HG03175 (cell line): ENCODE measurements around the gene RSPH6A.

Source experiments
- ATAC-seq: cut with Tn5 transposase; IDR thresholded peaks from one replicate; pipeline ENCODE4 v1.9.1; 2021; ENCODE audit warnings: mild to moderate bottlenecking, moderate library complexity; ENCODE audit not compliant: unreplicated experiment

RSPH6A gene

DNA sequence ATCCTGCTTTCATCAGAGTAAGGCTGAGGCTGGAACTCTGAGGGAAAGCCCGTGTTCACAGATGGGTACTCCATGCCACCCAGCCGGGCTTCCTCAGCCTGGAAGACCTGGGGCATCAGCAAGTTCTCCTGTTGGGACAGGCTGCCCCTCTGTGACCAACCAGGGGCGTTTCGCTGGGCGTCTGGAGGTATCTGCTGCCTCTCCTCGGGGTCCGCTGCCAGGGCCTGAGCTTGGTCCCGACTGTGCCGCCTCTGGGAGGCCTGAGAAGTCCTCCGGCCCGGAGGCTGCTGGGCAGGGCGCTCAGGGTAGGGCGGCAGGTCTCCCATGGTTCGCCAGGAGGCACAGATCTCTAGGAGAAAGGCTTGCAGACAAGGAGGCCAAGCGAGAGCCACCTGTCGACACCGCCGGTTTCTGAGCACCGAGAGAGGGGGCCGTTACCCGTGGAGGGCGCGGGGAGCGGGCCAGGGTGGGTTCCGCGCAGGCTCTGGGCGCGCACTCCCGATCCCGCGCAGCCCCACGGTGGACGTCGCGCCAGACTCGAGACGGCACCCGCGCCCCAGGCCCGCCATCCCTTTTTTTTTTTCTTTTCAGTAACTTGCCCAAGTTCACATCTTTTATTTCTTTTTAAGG, at the start of gene RSPH6A:
Gene RSPH6A, minus strand, starts transcription at position 458 of the 630 bp plus-strand sequence. Its CDS starts 132 bp downstream, at position 326.
- ATAC-seq: no peak

DNA sequence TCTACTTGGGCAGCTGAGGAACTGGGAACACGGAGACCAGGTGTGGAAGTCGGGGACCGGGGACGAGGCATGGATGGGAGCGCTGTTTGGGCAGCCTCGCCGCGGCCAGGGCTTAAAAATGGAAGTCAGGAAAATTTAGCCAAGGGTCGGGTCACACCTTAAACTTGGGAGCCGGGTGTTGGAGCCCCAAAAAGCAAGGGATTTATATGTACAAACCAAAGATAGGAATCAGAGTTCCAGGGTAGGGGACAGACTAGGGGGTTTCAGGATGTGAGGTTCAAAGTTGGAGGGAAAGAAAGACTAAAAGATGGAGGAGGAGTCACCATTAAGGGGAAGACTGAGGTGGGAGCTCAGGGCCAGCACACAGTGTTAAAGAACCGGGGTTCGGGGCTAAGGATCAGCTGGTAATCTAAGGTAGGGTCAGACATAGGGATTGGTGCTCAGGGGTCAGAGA, 49.5 kb upstream of the RSPH6A start:
- ATAC-seq: no peak

DNA sequence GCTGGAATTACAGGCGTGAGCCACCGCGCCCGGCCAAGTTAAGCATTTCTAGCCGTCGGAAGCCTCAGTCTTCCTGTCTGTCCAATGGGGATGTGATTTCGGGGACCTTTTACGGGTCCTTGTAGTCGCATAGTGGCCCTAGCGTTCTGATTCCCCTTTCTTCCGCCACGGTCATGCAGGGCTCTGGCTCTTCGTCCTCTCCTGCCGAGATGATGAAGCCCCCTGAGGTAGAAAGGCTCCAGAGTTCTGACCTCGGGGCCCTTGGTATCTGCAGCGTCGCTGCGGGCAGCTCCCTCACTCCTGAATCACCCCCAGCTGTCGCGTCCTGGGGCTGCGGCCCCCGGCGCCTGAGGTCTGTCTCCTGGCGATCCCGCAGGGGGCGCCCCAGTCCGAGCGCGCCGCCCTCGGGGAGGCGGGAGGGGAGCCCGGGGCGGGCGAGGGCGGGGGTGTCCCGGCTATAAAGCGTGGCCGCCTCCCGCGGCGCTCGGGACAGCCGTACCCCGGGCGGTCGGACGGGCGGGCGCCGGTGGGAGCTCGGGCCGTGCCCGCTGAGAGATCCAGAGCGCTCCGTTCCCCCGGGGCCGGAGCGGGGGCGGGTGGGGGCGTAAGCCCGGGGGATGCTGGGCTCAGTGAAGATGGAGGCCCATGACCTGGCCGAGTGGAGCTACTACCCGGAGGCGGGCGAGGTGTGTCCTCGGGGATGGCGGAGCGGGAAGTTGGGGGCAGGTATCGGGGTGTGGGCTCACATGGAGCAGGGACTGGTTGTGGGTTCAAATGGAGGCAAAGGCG, 48.9 kb upstream of the RSPH6A start, which contains the start of gene FOXA3:
Gene FOXA3, plus strand, starts transcription at position 487 of the 789 bp plus-strand sequence. Its CDS starts 131 bp downstream, at position 618.
- ATAC-seq: no peak

DNA sequence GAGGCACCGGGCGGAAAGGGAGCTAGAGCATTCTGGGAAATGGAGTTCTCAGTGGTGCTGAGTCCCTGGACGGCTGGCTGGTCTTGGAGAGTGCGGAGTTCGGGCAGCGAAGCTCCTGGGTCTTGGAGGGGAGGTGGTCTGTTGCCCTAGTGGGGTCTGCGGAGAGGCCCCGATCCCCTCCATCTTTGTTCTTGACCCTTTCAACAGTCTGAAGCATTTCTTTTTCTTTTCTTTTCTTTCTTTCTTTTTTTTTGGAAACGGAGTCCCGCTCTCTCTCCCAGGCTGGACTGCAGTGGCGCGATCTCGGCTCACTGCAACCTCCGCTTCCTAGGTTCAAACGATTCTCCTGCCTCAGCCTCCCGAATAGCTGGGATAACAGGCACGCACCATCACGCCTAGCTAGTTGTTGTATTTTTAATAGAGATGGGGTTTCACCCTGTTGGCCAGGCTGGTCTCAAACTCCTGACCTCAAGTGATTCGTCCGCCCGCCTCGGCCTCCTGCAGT, 48.3 kb upstream of the RSPH6A start:
- no peak for ATAC-seq

DNA sequence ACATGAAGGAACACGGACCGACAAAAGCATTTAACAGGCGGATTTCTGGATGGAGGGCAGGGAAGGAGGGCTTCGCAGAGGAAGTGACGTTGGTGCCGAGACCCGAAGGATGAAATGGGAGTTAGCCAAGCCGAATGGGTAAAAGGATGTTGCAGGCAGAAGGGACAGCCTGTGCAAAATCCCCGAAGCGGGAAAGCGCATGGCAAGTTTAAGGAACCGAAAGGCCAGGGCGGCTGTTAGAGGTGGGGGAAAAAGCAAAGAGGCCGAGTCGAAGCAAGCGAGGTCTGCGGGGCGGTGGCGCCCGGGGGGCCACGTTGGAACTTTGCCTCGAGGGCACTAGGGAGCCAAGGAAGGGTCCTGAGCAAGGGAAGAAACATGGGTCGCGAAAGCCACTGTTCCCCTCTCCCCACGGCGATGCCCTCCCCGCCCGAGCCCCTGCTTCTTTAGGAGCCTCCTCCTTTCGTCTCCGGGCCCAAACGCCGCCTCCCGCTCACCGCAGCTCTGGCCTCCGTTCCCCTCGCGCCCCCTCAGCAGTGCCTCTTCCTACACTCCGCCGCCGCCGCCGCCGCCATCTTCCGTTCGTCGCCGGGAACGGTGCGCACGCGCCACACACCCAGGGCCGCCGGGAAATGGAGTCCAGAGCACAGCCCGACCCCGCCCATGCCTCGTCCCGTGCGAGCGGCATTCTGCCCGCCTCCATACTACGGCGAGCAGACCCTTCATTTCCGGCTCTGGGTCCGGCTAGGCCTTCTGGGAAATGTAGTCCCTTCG, 47.6 kb upstream of the RSPH6A start, which contains the start of gene SYMPK:
Gene SYMPK, minus strand, starts transcription at position 584 of the 771 bp plus-strand sequence. CDS start 8,652 bp downstream, outside the sequence.
- ATAC-seq: peak; percentile 94

DNA sequence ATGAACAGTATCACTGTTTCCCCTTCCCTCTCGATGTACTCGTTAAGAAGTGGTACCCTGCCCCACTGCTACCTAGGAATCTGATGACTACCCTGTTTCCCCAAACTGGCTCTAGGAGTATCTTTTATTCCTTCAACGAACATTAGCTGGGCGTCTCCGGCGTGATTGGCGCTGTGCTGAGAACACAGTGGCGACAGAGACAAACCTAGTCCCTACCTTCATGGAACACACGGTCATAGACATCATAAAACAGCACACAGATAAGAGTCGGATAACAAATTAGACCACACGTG, 47.1 kb upstream of the RSPH6A start:
- no peak for ATAC-seq

DNA sequence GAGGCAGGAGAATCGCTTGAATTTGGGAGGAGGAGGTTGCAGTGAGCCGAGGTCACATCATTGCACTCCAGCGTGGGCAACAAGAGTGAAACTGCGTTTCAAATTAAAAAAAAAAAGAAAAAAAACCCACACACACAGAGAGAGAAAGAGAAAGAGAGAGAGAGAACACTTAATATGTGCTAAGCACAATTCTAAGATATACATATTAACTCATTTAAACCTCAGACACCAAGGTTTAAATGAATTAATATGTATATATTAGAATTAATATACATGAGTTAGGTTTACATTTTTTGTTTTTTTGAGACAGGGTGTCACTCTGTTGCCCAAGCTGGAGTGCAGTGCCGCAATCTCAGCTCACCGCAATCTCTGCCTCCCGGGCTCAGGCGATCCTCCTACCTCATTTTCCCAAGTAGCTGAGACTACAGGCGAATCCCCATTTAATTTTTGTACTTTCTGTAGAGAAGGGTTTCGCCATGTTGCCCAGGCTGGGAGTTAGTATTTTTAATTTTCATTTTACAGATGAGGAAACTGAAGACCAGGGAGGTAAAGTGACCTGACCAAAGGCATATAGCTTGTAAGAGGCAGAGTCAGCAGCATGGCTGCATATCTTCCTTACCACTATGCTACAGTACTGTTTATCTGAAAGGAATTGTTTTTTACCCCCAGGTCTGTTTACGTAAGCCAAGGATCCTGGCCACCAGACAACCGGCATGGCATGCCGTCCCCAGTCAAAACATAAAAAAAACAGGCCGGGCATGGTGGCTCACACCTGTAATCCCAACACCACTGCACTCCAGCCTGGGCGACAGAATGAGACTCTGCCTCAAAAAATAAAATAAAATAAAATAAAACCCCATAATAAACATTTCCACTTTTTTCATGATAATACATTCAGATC, 45.5 kb upstream of the RSPH6A start:
- ATAC-seq: no peak

DNA sequence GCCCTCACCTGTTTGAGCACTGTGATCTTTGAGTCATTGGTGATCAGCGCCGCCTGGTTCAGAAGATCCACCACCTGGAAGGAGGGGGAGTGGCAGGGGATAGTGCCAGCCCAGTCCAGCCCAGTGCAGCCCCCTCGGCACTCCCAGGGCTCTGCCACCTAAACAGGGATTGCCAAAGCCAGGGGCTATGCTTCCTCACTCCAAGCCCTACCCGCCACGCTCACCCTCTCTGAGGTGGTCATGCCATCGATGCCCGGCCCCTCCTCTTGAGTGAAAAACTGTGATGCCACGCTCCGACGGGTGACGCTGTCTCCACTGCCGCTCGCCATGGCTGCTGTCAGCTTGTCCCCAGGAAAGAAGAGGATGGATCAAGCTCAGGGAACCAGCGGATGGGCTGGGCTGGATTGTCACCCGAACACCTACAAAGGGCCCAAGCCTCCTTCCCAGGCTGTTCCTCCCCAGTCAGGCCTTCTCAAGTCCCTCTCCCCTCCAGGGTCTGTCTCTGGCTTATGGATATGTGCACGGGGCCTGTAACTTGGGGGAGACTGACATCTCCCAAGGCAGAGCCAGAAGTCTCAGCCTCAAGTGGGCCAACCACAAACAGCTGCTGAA, 39.2 kb upstream of the RSPH6A start:
- ATAC-seq: no peak

DNA sequence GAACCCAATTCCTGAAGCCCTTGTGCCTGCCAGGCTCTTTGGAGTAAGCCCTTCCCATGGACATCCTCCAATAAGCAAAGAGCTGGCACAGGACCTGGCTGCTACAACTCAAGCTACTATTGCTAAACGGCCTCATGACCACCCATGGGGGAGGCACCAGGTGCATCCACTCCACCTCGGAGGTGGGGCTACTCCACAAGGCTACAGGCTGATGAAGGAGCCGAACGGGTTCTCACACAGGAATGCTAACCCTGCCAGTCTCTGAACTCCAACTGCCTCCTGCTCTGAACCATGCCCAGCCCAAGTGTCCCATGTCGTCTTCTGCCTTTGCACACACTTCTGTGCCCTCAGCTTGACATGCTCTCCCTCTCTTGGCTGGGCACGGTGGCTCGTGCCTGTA, 37.9 kb upstream of the RSPH6A start:
- no peak for ATAC-seq

DNA sequence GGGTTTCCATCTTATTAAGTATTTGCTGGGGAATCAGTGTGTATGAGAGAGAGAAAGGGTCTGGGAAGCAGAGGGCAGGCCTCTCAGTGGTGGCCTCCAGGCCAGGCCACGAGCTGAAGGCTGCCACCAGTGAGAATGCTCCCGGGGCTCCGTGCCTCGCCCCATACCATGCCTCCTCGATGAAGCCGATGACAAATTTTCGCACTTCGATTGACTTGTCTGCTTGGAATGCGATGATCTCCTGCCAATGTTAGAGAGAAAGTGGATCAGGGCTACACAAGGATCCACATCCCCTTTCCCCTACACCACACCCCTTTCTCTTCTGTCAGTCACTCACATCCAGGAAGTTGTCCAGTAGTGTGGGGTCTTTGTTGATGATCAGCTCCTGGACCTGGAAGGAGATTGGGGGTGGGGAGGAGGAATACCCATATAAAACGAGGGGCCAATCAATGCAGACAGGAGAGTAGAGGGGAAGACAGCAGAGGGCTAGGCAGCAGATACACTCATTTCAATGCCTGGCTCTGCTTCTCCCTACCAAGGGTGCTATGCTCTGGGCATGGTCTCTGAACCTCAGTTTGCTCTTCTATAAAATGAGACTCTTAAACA, 37.1 kb upstream of the RSPH6A start:
- no peak for ATAC-seq

DNA sequence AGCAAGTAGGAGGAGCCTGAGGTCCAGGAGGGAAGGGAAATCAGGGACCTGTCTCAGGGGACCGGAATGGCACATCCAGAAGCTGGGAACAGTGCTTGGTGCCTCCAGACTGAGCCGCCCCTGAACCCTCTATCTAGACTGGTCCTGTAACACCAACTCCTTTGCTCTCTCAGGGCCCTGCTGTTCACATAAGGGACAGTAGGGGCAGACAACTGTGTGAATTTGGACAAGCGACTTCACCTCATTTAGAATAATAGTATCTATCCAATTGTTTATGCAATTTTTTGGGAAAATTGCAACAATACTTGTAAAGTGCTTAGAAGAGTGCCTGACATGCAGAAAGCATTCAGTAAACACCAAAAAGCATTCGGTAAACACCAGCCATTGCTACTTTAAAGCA, 33.8 kb upstream of the RSPH6A start:
- no peak for ATAC-seq

DNA sequence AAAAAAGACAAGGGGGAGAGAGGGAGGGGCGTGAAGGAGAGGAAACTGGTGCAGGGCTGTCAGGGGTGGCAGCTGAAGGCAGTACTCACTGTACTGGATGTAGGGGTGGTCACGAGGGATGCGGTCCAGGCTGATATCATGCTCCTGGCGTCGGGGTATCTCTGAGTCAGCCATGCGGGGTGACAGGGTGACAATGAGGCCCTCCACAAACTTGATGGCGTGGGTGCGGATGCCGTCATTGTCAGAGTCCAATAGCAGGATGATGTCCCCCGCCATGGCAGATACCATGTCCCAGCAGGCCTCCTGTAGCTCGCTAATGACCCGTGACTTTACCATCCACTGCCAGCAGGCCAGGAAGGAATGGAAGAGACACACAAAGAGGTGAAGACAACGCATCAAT, 32.6 kb upstream of the RSPH6A start:
- no peak for ATAC-seq

DNA sequence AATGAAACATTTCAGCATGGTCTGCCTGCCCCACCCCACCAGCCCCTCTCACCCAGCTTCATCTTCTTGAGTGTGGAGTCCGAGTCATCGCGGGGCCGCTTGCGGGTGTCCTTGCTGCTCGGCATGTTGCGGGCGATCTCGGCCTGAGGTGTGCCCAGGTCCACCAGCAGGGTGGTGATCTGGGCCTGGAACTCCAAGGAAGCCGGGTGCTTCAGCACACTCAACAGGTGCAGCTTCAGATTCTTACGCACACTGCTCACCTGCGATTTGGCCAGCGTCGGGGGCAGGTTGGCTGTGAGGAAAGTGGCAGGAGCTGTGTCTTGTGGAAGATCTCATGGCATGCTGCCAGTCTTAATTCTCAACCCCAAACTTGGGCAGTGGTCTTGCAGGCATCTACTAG, 27.1 kb upstream of the RSPH6A start:
- ATAC-seq: no peak

DNA sequence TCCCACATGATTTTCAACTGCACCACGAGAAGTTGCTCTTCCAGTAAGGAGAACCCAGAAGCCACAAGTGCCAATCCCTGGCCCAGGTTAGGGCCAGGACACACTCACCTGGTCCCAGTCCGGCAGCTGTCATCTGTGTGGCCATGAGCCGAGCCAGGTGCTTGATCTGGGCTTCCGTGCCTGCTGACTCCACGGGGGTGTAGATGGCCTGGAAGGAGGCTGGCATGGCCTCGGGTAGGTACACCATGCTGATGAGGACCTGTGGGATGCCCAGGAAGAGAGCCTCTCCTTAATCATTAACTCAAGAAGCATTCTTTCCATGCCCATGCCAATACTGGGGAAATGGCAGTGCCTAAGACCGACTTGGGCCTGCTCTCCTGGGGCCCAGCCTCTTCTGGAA, 19.9 kb upstream of the RSPH6A start:
- no peak for ATAC-seq

DNA sequence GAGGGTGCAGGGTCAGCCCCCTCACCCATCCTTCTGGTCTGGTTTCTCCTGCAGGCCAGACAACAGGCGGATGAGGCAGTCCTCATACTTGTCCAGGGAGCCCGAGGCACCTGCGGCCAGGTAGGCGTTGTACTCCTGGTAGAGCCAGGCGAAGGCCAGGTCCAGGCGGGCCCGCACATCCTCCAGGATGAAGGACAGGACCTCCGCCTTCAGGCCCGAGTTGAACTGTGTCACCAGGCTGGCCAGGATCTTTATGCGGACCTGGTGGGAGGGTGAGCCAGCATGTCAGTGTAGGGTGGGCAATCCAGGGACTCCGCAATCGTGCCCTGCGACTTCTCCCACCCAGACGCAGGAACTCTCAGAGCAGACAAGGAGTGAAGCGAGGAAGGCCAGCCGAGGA, 13.8 kb upstream of the RSPH6A start:
- ATAC-seq: no peak

DNA sequence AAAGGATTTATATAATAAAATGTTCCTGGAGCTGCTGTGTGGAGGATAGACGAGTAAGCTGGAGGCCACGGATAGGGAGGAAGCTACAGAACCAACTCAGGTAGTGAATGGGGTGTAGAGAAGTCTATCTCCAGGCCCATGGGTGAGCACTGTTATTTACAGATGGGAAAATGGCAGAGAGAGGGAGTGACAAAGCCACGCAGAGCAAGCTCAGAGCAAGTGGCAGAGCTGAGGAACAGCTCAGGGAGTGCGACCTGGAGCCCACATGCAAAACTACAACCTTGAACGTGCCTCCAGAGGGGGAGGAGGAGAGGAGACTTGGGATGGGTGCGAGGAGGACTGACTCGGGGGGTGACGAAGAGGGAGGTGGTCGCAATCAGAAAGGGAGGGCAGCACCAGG, 13.4 kb upstream of the RSPH6A start:
- ATAC-seq: no peak

DNA sequence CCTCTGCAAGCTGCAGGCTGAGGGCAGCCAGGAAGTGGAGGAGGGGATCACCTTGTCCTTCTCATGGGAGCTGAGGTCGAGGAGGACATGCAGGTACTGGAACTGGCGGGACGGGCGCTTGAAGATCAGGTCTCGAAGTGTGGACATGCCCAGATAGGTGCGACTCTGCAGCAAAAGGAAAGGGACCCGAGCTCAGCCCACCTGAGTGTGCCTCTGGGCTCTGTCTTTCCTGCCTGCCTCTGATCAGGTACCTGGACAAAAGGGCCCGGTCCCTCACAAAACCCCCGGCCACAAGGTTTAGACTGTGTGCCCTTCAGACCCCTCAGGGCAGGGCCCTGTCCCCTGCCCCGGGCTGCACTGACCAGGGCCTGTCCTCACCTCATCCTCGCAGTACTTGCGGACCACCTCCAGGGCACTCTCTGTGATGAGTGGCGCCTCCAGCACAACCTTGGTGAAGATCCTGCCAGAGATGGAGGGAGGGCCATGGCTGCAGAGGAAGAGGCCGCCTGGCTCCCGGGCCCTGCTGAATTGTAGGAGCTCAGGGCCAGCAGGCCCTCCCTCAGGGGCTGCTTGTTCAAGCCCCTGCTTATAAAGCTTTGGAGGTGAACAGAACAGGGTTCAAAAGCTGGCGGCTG, 12.5 kb upstream of the RSPH6A start:
- ATAC-seq: no peak

DNA sequence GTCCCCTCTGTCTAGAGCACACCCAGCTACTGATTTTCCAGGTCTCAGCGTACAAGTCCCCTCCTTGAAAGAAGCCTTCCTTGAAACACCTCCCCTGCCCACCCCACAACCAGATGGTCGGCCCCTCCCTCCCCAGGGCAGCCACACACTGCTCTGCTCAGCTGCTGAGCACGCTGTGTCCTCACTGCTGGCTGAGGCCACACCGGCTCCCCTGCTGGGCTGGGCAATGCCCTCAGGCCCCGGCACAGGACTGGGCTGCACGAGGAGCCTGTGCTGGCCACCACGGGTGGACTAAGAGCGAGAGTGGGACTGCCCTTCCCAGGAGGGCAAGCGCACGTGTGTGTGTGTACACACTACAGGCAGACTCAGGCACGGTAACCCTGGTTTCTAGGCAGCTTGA, 11.8 kb upstream of the RSPH6A start:
- no peak for ATAC-seq
